Suprapubic skin (tissue), 3 donors: ENCODE data around the gene CCDC136.

Experiments used
- POLR2A ChIP-seq, 2 donors: fragments of 450-650 bp; IDR thresholded peaks; one replicate each; pipeline ENCODE4 v1.6.1; 2017; ENCODE audit warnings: antibody characterized with exemption in 2 of 2, mild to moderate bottlenecking in 2 of 2, moderate library complexity in 2 of 2
- TF ChIP-seq, protein P1 (sequence below), 2 donors: fragments of 200-600 bp in 1 of 2; fragments of 450-650 bp in 1 of 2; sonication (generic) in 1 of 2; IDR thresholded peaks; one replicate each; pipeline ENCODE4 v1.5.1; 2016 to 2019; ENCODE audit warnings: antibody characterized with exemption in 2 of 2, mild to moderate bottlenecking in 1 of 2, moderate library complexity in 1 of 2

DNA sequence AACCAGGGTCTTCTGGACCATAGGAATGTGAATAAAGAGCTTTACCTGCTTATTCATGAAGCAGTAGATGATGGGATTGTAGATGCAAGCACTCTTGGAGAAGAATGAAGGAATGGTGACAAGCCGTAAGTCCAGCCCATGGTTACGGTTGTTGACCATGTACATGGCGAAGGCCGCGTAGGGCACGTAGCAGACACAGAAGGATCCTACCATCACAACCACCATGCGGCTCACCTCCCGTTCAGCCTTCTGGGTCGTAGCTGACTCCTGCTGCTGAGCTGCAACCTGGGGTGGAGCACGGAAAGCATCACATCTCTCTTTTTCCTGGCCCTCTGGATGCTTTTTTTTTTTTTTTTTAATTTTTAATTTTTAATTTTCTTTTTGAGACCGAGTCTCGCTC, 18.2 kb upstream of the CCDC136 start:
- TF ChIP-seq POLR2A (IDR thresholded peaks at IDR 0.05): no peak
- TF ChIP-seq, protein P1, sequence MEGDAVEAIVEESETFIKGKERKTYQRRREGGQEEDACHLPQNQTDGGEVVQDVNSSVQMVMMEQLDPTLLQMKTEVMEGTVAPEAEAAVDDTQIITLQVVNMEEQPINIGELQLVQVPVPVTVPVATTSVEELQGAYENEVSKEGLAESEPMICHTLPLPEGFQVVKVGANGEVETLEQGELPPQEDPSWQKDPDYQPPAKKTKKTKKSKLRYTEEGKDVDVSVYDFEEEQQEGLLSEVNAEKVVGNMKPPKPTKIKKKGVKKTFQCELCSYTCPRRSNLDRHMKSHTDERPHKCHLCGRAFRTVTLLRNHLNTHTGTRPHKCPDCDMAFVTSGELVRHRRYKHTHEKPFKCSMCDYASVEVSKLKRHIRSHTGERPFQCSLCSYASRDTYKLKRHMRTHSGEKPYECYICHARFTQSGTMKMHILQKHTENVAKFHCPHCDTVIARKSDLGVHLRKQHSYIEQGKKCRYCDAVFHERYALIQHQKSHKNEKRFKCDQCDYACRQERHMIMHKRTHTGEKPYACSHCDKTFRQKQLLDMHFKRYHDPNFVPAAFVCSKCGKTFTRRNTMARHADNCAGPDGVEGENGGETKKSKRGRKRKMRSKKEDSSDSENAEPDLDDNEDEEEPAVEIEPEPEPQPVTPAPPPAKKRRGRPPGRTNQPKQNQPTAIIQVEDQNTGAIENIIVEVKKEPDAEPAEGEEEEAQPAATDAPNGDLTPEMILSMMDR (IDR thresholded peaks at IDR 0.05): no peak
